CD4-positive, CD25-positive, alpha-beta regulatory T cell (primary cell): ENCODE results near the gene CBLB. TPM values are rescaled to one million over a fixed set of nuclear protein-coding genes. Genes with fewer than 3 reads are reported as not detected.

Experiments used
- ATAC-seq, 2 donors: fragments of 150-1000 bp; cut with Tn5 transposase; one replicate each; pipeline ENCODE4 v1.10.0; 2021; ENCODE audit warnings: low read depth in 2 of 2, moderate number of reproducible peaks in 2 of 2, moderate library complexity in 1 of 2
- DNase-seq, 3 donors: peaks; one replicate each; pipeline versions ENCODE4 v3.0.0 to v3.0.0-alpha.2; 2012 to 2022; ENCODE audit warnings: mixed read lengths in 1 of 3
- H3K27ac ChIP-seq: one replicate; pipeline ENCODE4 v1.7.0; 2013; ENCODE audit warnings: mild to moderate bottlenecking, low read length; ENCODE audit not compliant: insufficient read depth, poor library complexity, severe bottlenecking
- H3K27me3 ChIP-seq: one replicate; pipeline ENCODE4 v1.7.0; 2013; ENCODE audit warnings: low read length; ENCODE audit not compliant: control insufficient read depth, insufficient read depth
- H3K36me3 ChIP-seq: one replicate; pipeline ENCODE4 v1.7.0; 2013; ENCODE audit warnings: mild to moderate bottlenecking, low read length, moderate library complexity; ENCODE audit not compliant: control insufficient read depth, insufficient read depth
- H3K4me1 ChIP-seq: 2 replicates; pipeline ENCODE4 v1.7.0; 2013; ENCODE audit warnings: mild to moderate bottlenecking, low read length; ENCODE audit not compliant: insufficient read depth, control insufficient read depth, poor library complexity, severe bottlenecking
- H3K4me3 ChIP-seq: one replicate; pipeline ENCODE4 v1.7.0; 2013; ENCODE audit warnings: low read depth, mild to moderate bottlenecking, low read length, moderate library complexity
- H3K9me3 ChIP-seq, 2 experiments: 1 replicate in 1 of 2; 2 replicates in 1 of 2; pipeline ENCODE4 v1.7.0; 2013; ENCODE audit warnings: low read length in 2 of 2, mild to moderate bottlenecking in 1 of 2, moderate library complexity in 1 of 2; ENCODE audit not compliant: control insufficient read depth in 2 of 2
- H3K27ac Mint-ChIP-seq, 3 donors: one replicate each; pipeline ENCODE4 v1.8.0; 2020 to 2022; ENCODE audit warnings: mild to moderate bottlenecking in 3 of 3, mixed read lengths in 3 of 3, moderate library complexity in 2 of 3
- H3K27me3 Mint-ChIP-seq: one replicate; pipeline ENCODE4 v1.8.0; 2022; ENCODE audit warnings: mild to moderate bottlenecking, mixed read lengths
- H3K36me3 Mint-ChIP-seq: one replicate; pipeline ENCODE4 v1.8.0; 2020; ENCODE audit warnings: mixed read lengths
- H3K4me1 Mint-ChIP-seq, 4 donors: one replicate each; pipeline ENCODE4 v1.8.0; 2020 to 2022; ENCODE audit warnings: mixed read lengths in 4 of 4, mild to moderate bottlenecking in 1 of 4
- H3K4me3 Mint-ChIP-seq, 4 donors: one replicate each; pipeline ENCODE4 v1.8.0; 2020 to 2022; ENCODE audit warnings: mild to moderate bottlenecking in 4 of 4, mixed read lengths in 4 of 4, moderate library complexity in 3 of 4
- H3K9me3 Mint-ChIP-seq, 7 donors: one replicate each; pipeline ENCODE4 v1.8.0; 2020 to 2022; ENCODE audit warnings: mixed read lengths in 7 of 7, mild to moderate bottlenecking in 3 of 7, moderate library complexity in 2 of 7
- polyA plus RNA-seq, 4 donors: library from polyadenylated mRNA; unstranded; fragments of 300-500 nt; fragmentation: Illumina TruSeq; gene quantifications; one replicate each; pipeline ENCODE4 v1.2.3, GENCODE V29; 2021
- total RNA-seq: library from RNA; stranded (reverse); gene quantifications from one replicate; pipeline ENCODE4 v1.2.3, GENCODE V29; 2022

The CBLB gene
- total and polyA plus RNA-seq, 5 donors from 2014 or later = 23.9 to 83.1 (median 34.8) TPM

- H3K27me3 Mint-ChIP-seq = no peaks in the 10 kb centered on the region
- H3K36me3 ChIP-seq = peaks cover 39% of the 10 kb centered on the region
- H3K27me3 ChIP-seq = no peaks in the 10 kb centered on the region
- no peak overlapping the region for H3K4me3 ChIP-seq
- peaks cover 56% of the 10 kb centered on the region for H3K36me3 Mint-ChIP-seq
- no peaks in the 10 kb centered on the region for H3K9me3 ChIP-seq
- no peak overlapping the region for H3K27ac Mint-ChIP-seq
- no peak overlapping the region for H3K27ac ChIP-seq
- DNase-seq (no peak), ATAC-seq (no peak)
- peaks cover 0 to 2% (median 0%) of the 10 kb centered on the region in 7 donors for H3K9me3 Mint-ChIP-seq
- peaks cover 8% of the 10 kb centered on the region for H3K4me1 ChIP-seq
- peaks cover 24 to 31% (median 28%) of the 10 kb centered on the region in 4 donors for H3K4me1 Mint-ChIP-seq
- no peak overlapping the region for H3K4me3 Mint-ChIP-seq
These were observed 149.0 kb downstream of the CBLB start for GRCh38 chr3:105719791-105720190.

- Histone ChIP-seq H3K27me3 (no peaks in the 10 kb centered on the region), H3K9me3 (no peaks in the 10 kb centered on the region), H3K4me1 (no peaks in the 10 kb centered on the region), H3K4me3 (no peak overlapping the region), H3K36me3 (peaks cover 52% of the 10 kb centered on the region), H3K27ac (no peak overlapping the region)
- no peak for ATAC-seq
- no peak for DNase-seq
- Mint-ChIP-seq H3K4me1 (peaks cover 4 to 17% (median 8%) of the 10 kb centered on the region in 4 donors), H3K36me3 (peaks cover 56% of the 10 kb centered on the region), H3K27ac (no peak overlapping the region), H3K27me3 (no peaks in the 10 kb centered on the region), H3K4me3 (no peak overlapping the region), H3K9me3 (no peaks in the 10 kb centered on the region)
These were observed 153.4 kb downstream of the CBLB start for GRCh38 chr3:105715372-105715771.

- DNase-seq (no peak), ATAC-seq (no peak)
- Mint-ChIP-seq H3K9me3 (peaks cover 0 to 1% (median 0%) of the 10 kb centered on the region in 7 donors), H3K27me3 (no peaks in the 10 kb centered on the region), H3K4me3 (peak overlapping the region in 1 of 4 donors; percentile 35), H3K4me1 (peaks cover 4 to 17% (median 8%) of the 10 kb centered on the region in 4 donors), H3K27ac (no peak overlapping the region), H3K36me3 (peaks cover 56% of the 10 kb centered on the region)
- H3K4me3 ChIP-seq = no peak overlapping the region
- no peaks in the 10 kb centered on the region for H3K9me3 ChIP-seq
- peaks cover 51% of the 10 kb centered on the region for H3K36me3 ChIP-seq
- no peaks in the 10 kb centered on the region for H3K4me1 ChIP-seq
- no peak overlapping the region for H3K27ac ChIP-seq
- H3K27me3 ChIP-seq = no peaks in the 10 kb centered on the region
These were observed 154.4 kb downstream of the CBLB start for GRCh38 chr3:105714453-105714852.

GRCh38 chr3:105708980-105709379 lies 159.8 kb downstream of the CBLB start:
- DNase-seq = no peak
- ATAC-seq = no peak
- Histone ChIP-seq H3K27me3 (no peaks in the 10 kb centered on the region), H3K27ac (no peak overlapping the region), H3K36me3 (peaks cover 12% of the 10 kb centered on the region), H3K9me3 (no peaks in the 10 kb centered on the region), H3K4me3 (no peak overlapping the region), H3K4me1 (no peaks in the 10 kb centered on the region)
- H3K27me3 Mint-ChIP-seq = no peaks in the 10 kb centered on the region
- no peak overlapping the region for H3K27ac Mint-ChIP-seq
- H3K36me3 Mint-ChIP-seq = peaks cover 30% of the 10 kb centered on the region
- H3K9me3 Mint-ChIP-seq = peaks cover 0 to 1% (median 0%) of the 10 kb centered on the region in 7 donors
- no peak overlapping the region for H3K4me3 Mint-ChIP-seq
- H3K4me1 Mint-ChIP-seq = peaks cover 0 to 8% (median 3%) of the 10 kb centered on the region in 4 donors

GRCh38 chr3:105707009-105707408 lies 161.8 kb downstream of the CBLB start:
- DNase-seq (no peak), ATAC-seq (no peak)
- Histone ChIP-seq H3K4me1 (no peaks in the 10 kb centered on the region), H3K27ac (no peak overlapping the region), H3K36me3 (peaks cover 27% of the 10 kb centered on the region), H3K9me3 (no peaks in the 10 kb centered on the region), H3K4me3 (no peak overlapping the region), H3K27me3 (no peaks in the 10 kb centered on the region)
- Mint-ChIP-seq H3K4me3 (no peak overlapping the region), H3K27ac (peak overlapping the region in 1 of 3 donors; percentile 13), H3K4me1 (peaks cover 0 to 12% (median 5%) of the 10 kb centered on the region in 4 donors), H3K27me3 (no peaks in the 10 kb centered on the region), H3K9me3 (peaks cover 0 to 1% (median 0%) of the 10 kb centered on the region in 7 donors), H3K36me3 (peaks cover 45% of the 10 kb centered on the region)

GRCh38 chr3:105704726-105705410 lies 163.9 kb downstream of the CBLB start:
- DNase-seq (no peak), ATAC-seq (no peak)
- Mint-ChIP-seq H3K4me1 (peaks cover 0 to 24% (median 11%) of the 10 kb centered on the region in 4 donors), H3K9me3 (no peaks in the 10 kb centered on the region), H3K36me3 (peaks cover 50% of the 10 kb centered on the region), H3K27me3 (no peaks in the 10 kb centered on the region), H3K27ac (no peak overlapping the region), H3K4me3 (no peak overlapping the region)
- Histone ChIP-seq H3K36me3 (peaks cover 27% of the 10 kb centered on the region), H3K4me1 (no peaks in the 10 kb centered on the region), H3K4me3 (no peak overlapping the region), H3K9me3 (no peaks in the 10 kb centered on the region), H3K27ac (no peak overlapping the region), H3K27me3 (no peaks in the 10 kb centered on the region)

GRCh38 chr3:105700575-105700974 lies 168.2 kb downstream of the CBLB start:
- Mint-ChIP-seq H3K9me3 (no peaks in the 10 kb centered on the region), H3K4me1 (peaks cover 19 to 43% (median 28%) of the 10 kb centered on the region in 4 donors), H3K27ac (peak overlapping the region; percentile 15 to 77 (median 46)), H3K27me3 (no peaks in the 10 kb centered on the region), H3K4me3 (no peak overlapping the region), H3K36me3 (peaks cover 56% of the 10 kb centered on the region)
- H3K27me3 ChIP-seq = no peaks in the 10 kb centered on the region
- ATAC-seq (peak; percentile 50 to 60), DNase-seq (no peak)
- no peaks in the 10 kb centered on the region for H3K9me3 ChIP-seq
- H3K27ac ChIP-seq = no peak overlapping the region
- H3K4me3 ChIP-seq = no peak overlapping the region
- peaks cover 23% of the 10 kb centered on the region for H3K36me3 ChIP-seq
- no peaks in the 10 kb centered on the region for H3K4me1 ChIP-seq

- H3K4me1 ChIP-seq = peaks cover 6% of the 10 kb centered on the region
- H3K36me3 Mint-ChIP-seq = peaks cover 28% of the 10 kb centered on the region
- H3K9me3 Mint-ChIP-seq = no peaks in the 10 kb centered on the region
- H3K27ac ChIP-seq = no peak overlapping the region
- peaks cover 17 to 33% (median 23%) of the 10 kb centered on the region in 4 donors for H3K4me1 Mint-ChIP-seq
- H3K9me3 ChIP-seq = no peaks in the 10 kb centered on the region
- ATAC-seq = no peak
- peaks cover 13% of the 10 kb centered on the region for H3K36me3 ChIP-seq
- no peak overlapping the region for H3K4me3 Mint-ChIP-seq
- DNase-seq = no peak
- H3K27me3 Mint-ChIP-seq = no peaks in the 10 kb centered on the region
- H3K27ac Mint-ChIP-seq = peak overlapping the region in 2 of 3 donors; percentile 1 to 32
- no peak overlapping the region for H3K4me3 ChIP-seq
- no peaks in the 10 kb centered on the region for H3K27me3 ChIP-seq
These were observed 177.2 kb downstream of the CBLB start for GRCh38 chr3:105691633-105692032.
